ENCODE data around the gene RHBDD2.
"Not testable (repeated sequence)": the region's sequence is repeated elsewhere in the genome, so short reads cannot be mapped to it uniquely, and the experiment has no call there.

Gene RHBDD2

GRCh38 chr7:75842836-75843446 lies 35.9 kb upstream of the RHBDD2 start:
- POLR2A ChIA-PET: interaction anchor here (0.7 kb wide), 1 partner anchor 29 kb away, joined by 4 read pairs; no protein-coding TSS in a partner anchor
- CTCF ChIA-PET: interaction anchor here (1.2 to 1.8 kb wide), 3 partner anchors 23 to 177 kb away, joined by 3 to 7 read pairs (median 3); no protein-coding TSS in a partner anchor
- peak; percentile 62 for DNase-seq (ENCODE audit: extremely low spot score)
- TF ChIP-seq CTCF (IDR thresholded peaks at IDR 0.05; ENCODE audit: control extremely low read depth, extremely low read depth, low read depth, missing control alignments): no peak

- POLR2A ChIA-PET: no interaction called here
- TF ChIP-seq CTCF (IDR thresholded peaks at IDR 0.05; ENCODE audit: control extremely low read depth, extremely low read depth, low read depth, missing control alignments): no peak
- no peak for DNase-seq (ENCODE audit: extremely low spot score)
- CTCF ChIA-PET: interaction anchor here (0.9 to 1.5 kb wide), 2 partner anchors 22 to 177 kb away, joined by 3 read pairs; no protein-coding TSS in a partner anchor
These were observed 35.2 kb upstream of the RHBDD2 start for GRCh38 chr7:75843613-75844116.

- no peak for TF ChIP-seq CTCF (IDR thresholded peaks at IDR 0.05; ENCODE audit: control extremely low read depth, extremely low read depth, low read depth, missing control alignments)
- ChIA-PET POLR2A (no interaction called here), CTCF (interaction anchor here (0.9 to 1.9 kb wide), 3 partner anchors 22 to 176 kb away, joined by 3 to 4 read pairs (median 3); no protein-coding TSS in a partner anchor)
- DNase-seq (ENCODE audit: extremely low spot score): no peak
These were observed 34.7 kb upstream of the RHBDD2 start for GRCh38 chr7:75844158-75844557.

- DNase-seq (ENCODE audit: extremely low spot score); POLR2A ChIA-PET: not testable (repeated sequence)
- CTCF ChIA-PET: interaction anchor here (1.3 to 1.9 kb wide), 4 partner anchors 20 to 175 kb away, joined by 3 to 8 read pairs (median 4); no protein-coding TSS in a partner anchor
These were observed 33.7 kb upstream of the RHBDD2 start for GRCh38 chr7:75845132-75845531.

GRCh38 chr7:75847707-75848106 lies 31.1 kb upstream of the RHBDD2 start:
- no peak for TF ChIP-seq CTCF (IDR thresholded peaks at IDR 0.05; ENCODE audit: control extremely low read depth, extremely low read depth, low read depth, missing control alignments)
- DNase-seq (ENCODE audit: extremely low spot score): no peak
- ChIA-PET CTCF (interaction anchor here (1.4 kb wide), 1 partner anchor 173 kb away, joined by 4 read pairs; no protein-coding TSS in a partner anchor), POLR2A (no interaction called here)

- no peak for TF ChIP-seq CTCF (IDR thresholded peaks at IDR 0.05; ENCODE audit: control extremely low read depth, extremely low read depth, low read depth, missing control alignments)
- CTCF ChIA-PET: no interaction called here
- POLR2A ChIA-PET: no interaction called here
- DNase-seq (ENCODE audit: extremely low spot score): no peak
These were observed 29.3 kb upstream of the RHBDD2 start for GRCh38 chr7:75849573-75849972.

- CTCF ChIA-PET: interaction anchor here (1.0 kb wide), 1 partner anchor 27 kb away, joined by 3 read pairs; no protein-coding TSS in a partner anchor
These were observed 28.6 kb upstream of the RHBDD2 start for GRCh38 chr7:75850235-75850634.

More at GRCh38 chr7:75850235-75850634, 28.6 kb upstream of the RHBDD2 start:
- POLR2A ChIA-PET: no interaction called here
- DNase-seq (ENCODE audit: extremely low spot score): no peak
- TF ChIP-seq CTCF (IDR thresholded peaks at IDR 0.05; ENCODE audit: control extremely low read depth, extremely low read depth, low read depth, missing control alignments): no peak

Data from GM10248 (cell line).